ENCODE results near the gene CXorf51B. TPM values are rescaled to one million over a fixed set of nuclear protein-coding genes. Genes with fewer than 3 reads are reported as not detected.
"Not testable (repeated sequence)": the region's sequence is repeated elsewhere in the genome, so short reads cannot be mapped to it uniquely, and the experiment has no call there.

CXorf51B gene
- total RNA-seq (not detected), polyA plus RNA-seq (not detected)

- not testable (repeated sequence) for H3K27me3 ChIP-seq (ENCODE audit: control insufficient read depth in 4 of 4, insufficient read depth in 4 of 4, low read length in 3 of 4); H3K27ac ChIP-seq (ENCODE audit: low read depth in 1 of 2, low read length in 2 of 2); DNase-seq (ENCODE audit: low spot score); H3K9ac ChIP-seq (ENCODE audit: low read depth in 1 of 2, low read length in 2 of 2); H3K9me3 ChIP-seq (ENCODE audit: control insufficient read depth in 4 of 4, low read length in 3 of 4); H3K4me3 ChIP-seq (ENCODE audit: low read depth in 1 of 3, low read length in 3 of 3); H3K36me3 ChIP-seq (ENCODE audit: control insufficient read depth in 4 of 4, insufficient read depth in 3 of 4, low read depth in 1 of 4, low read length in 3 of 4); H3K4me1 ChIP-seq (ENCODE audit: control insufficient read depth in 4 of 4, insufficient read depth in 4 of 4, low read length in 3 of 4)
- no CpG with 5 or more reads among the region's 3 CpGs for WGBS
Observed at GRCh38 chrX:146809471-146809870, at the start of gene CXorf51B. Gene CXorf51B (plus strand): TSS chrX:146809771. CDS start chrX:146809792, 21 bp downstream.

GRCh38 chrX:146814644-146815043 is 5.1 kb downstream of the CXorf51B start, which contains the start of gene CXorf51A:
Gene CXorf51A (minus strand): TSS chrX:146814744. CDS start chrX:146814723, 21 bp downstream.
- not testable (repeated sequence) for H3K9me3 ChIP-seq (ENCODE audit: control insufficient read depth in 4 of 4, low read length in 3 of 4); DNase-seq (ENCODE audit: low spot score); H3K9ac ChIP-seq (ENCODE audit: low read depth in 1 of 2, low read length in 2 of 2); H3K4me1 ChIP-seq (ENCODE audit: control insufficient read depth in 4 of 4, insufficient read depth in 4 of 4, low read length in 3 of 4); H3K27me3 ChIP-seq (ENCODE audit: control insufficient read depth in 4 of 4, insufficient read depth in 4 of 4, low read length in 3 of 4); H3K27ac ChIP-seq (ENCODE audit: low read depth in 1 of 2, low read length in 2 of 2); H3K4me3 ChIP-seq (ENCODE audit: low read depth in 1 of 3, low read length in 3 of 3); H3K36me3 ChIP-seq (ENCODE audit: control insufficient read depth in 4 of 4, insufficient read depth in 3 of 4, low read depth in 1 of 4, low read length in 3 of 4)
- WGBS: no CpG with 5 or more reads among the region's 3 CpGs

GRCh38 chrX:146831994-146832393 is 22.4 kb downstream of the CXorf51B start:
- Histone ChIP-seq H3K4me1 (ENCODE audit: control insufficient read depth in 4 of 4, insufficient read depth in 4 of 4, low read length in 3 of 4) (no peaks in the 10 kb centered on the region), H3K4me3 (ENCODE audit: low read depth in 1 of 3, low read length in 3 of 3) (no peak overlapping the region), H3K9ac (ENCODE audit: low read depth in 1 of 2, low read length in 2 of 2) (no peak overlapping the region), H3K36me3 (ENCODE audit: control insufficient read depth in 4 of 4, insufficient read depth in 3 of 4, low read depth in 1 of 4, low read length in 3 of 4) (no peaks in the 10 kb centered on the region), H3K27me3 (ENCODE audit: control insufficient read depth in 4 of 4, insufficient read depth in 4 of 4, low read length in 3 of 4) (peaks cover 0 to 4% (median 0%) of the 10 kb centered on the region in 4 donors), H3K27ac (ENCODE audit: low read depth in 1 of 2, low read length in 2 of 2) (no peak overlapping the region), H3K9me3 (ENCODE audit: control insufficient read depth in 4 of 4, low read length in 3 of 4) (peaks cover 0 to 8% (median 0%) of the 10 kb centered on the region in 4 donors)
- WGBS: 93% methylated on average over 4 of the region's 4 CpGs
- DNase-seq (ENCODE audit: low spot score): no peak
- TF ChIP-seq NR2F2 (IDR thresholded peaks at IDR 0.05) (no peak), SP1 (IDR thresholded peaks at IDR 0.05) (no peak), RXRA (IDR thresholded peaks at IDR 0.05) (no peak), HNF4A (conservative IDR thresholded peaks at IDR 0.05) (no peak), ZBTB33 (IDR thresholded peaks at IDR 0.05) (no peak), FOXA2 (IDR thresholded peaks at IDR 0.05) (no peak), ATF3 (IDR thresholded peaks at IDR 0.05) (no peak), HNF4G (IDR thresholded peaks at IDR 0.05) (no peak), RAD21 (IDR thresholded peaks at IDR 0.05) (no peak), YY1 (IDR thresholded peaks at IDR 0.05) (no peak), EGR1 (IDR thresholded peaks at IDR 0.05; ENCODE audit: low read depth in 2 of 2) (no peak), JUND (IDR thresholded peaks at IDR 0.05) (no peak), MAX (IDR thresholded peaks at IDR 0.05) (no peak), TAF1 (conservative IDR thresholded peaks at IDR 0.05) (no peak), FOXA1 (IDR thresholded peaks at IDR 0.05) (no peak), GABPA (IDR thresholded peaks at IDR 0.05 in 1 of 2, conservative IDR thresholded peaks at IDR 0.05 in 1 of 2) (no peak)
- TF ChIP-seq, protein P1, sequence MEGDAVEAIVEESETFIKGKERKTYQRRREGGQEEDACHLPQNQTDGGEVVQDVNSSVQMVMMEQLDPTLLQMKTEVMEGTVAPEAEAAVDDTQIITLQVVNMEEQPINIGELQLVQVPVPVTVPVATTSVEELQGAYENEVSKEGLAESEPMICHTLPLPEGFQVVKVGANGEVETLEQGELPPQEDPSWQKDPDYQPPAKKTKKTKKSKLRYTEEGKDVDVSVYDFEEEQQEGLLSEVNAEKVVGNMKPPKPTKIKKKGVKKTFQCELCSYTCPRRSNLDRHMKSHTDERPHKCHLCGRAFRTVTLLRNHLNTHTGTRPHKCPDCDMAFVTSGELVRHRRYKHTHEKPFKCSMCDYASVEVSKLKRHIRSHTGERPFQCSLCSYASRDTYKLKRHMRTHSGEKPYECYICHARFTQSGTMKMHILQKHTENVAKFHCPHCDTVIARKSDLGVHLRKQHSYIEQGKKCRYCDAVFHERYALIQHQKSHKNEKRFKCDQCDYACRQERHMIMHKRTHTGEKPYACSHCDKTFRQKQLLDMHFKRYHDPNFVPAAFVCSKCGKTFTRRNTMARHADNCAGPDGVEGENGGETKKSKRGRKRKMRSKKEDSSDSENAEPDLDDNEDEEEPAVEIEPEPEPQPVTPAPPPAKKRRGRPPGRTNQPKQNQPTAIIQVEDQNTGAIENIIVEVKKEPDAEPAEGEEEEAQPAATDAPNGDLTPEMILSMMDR (IDR thresholded peaks at IDR 0.05; ENCODE audit: low read depth, low read length, missing input control): no peak

Measured in liver (tissue), 9 donors.